CD8-positive, alpha-beta memory T cell (primary cell): ENCODE results near the gene AXIN2. TPM values are rescaled to one million over a fixed set of nuclear protein-coding genes. Genes with fewer than 3 reads are reported as not detected.

ENCODE experiments used
- CTCF ChIA-PET: fragments of 350-600 bp; sonication (Branson Sonifier 250); formaldehyde crosslinking; loops from one replicate; lab custom pipeline; 2021; ENCODE audit warnings: antibody characterized with exemption; lab: Charles Lee
- POLR2A ChIA-PET: fragments of 350-600 bp; sonication (Branson Sonifier 250); formaldehyde crosslinking; loops from one replicate; lab custom pipeline; 2021; ENCODE audit warnings: antibody characterized with exemption; lab: Charles Lee
- DNase-seq, 5 donors: peaks; one replicate each; pipeline versions ENCODE4 v3.0.0 to v3.0.0-alpha.2; 2020 to 2022; ENCODE audit warnings: mixed read lengths in 1 of 5
- H3K27ac ChIP-seq: one replicate; pipeline ENCODE4 v1.7.0; 2013; ENCODE audit warnings: low read depth, mild to moderate bottlenecking, low read length, moderate library complexity
- H3K27me3 ChIP-seq: 2 replicates; pipeline ENCODE4 v1.7.0; 2013; ENCODE audit warnings: low read length, mild to moderate bottlenecking; ENCODE audit not compliant: insufficient read depth, poor library complexity, severe bottlenecking
- H3K36me3 ChIP-seq: 2 replicates; pipeline ENCODE4 v1.7.0; 2013; ENCODE audit warnings: mild to moderate bottlenecking, low read length, moderate library complexity; ENCODE audit not compliant: insufficient read depth
- H3K4me1 ChIP-seq: 2 replicates; pipeline ENCODE4 v1.7.0; 2013; ENCODE audit warnings: mild to moderate bottlenecking, low read length, moderate library complexity; ENCODE audit not compliant: insufficient read depth
- H3K4me3 ChIP-seq: 2 replicates; pipeline ENCODE4 v1.7.0; 2013; ENCODE audit warnings: mild to moderate bottlenecking, low read length
- H3K9me3 ChIP-seq: 2 replicates; pipeline ENCODE4 v1.7.0; 2013; ENCODE audit warnings: mild to moderate bottlenecking, low read length
- H3K27ac Mint-ChIP-seq, 8 donors: one replicate each; pipeline ENCODE4 v1.8.0; 2020 to 2021; ENCODE audit warnings: mixed read lengths in 8 of 8, mild to moderate bottlenecking in 6 of 8, inconsistent platforms in 3 of 8, moderate library complexity in 3 of 8
- H3K27me3 Mint-ChIP-seq, 2 donors: one replicate each; pipeline ENCODE4 v1.8.0; 2020 to 2021; ENCODE audit warnings: mixed read lengths in 2 of 2, mild to moderate bottlenecking in 1 of 2, moderate library complexity in 1 of 2
- H3K36me3 Mint-ChIP-seq, 3 donors: one replicate each; pipeline ENCODE4 v1.8.0; 2020 to 2021; ENCODE audit warnings: mixed read lengths in 3 of 3, inconsistent platforms in 1 of 3, mild to moderate bottlenecking in 1 of 3
- H3K4me1 Mint-ChIP-seq, 3 donors: one replicate each; pipeline ENCODE4 v1.8.0; 2020 to 2021; ENCODE audit warnings: mixed read lengths in 3 of 3, inconsistent platforms in 1 of 3, mild to moderate bottlenecking in 1 of 3
- H3K4me3 Mint-ChIP-seq, 7 donors: one replicate each; pipeline ENCODE4 v1.8.0; 2020 to 2021; ENCODE audit warnings: mixed read lengths in 7 of 7, mild to moderate bottlenecking in 6 of 7, moderate library complexity in 4 of 7, inconsistent platforms in 2 of 7
- H3K9me3 Mint-ChIP-seq, 5 donors: one replicate each; pipeline ENCODE4 v1.8.0; 2020 to 2022; ENCODE audit warnings: mixed read lengths in 5 of 5, mild to moderate bottlenecking in 3 of 5, moderate library complexity in 2 of 5, inconsistent platforms in 1 of 5
- polyA plus RNA-seq: library from polyadenylated mRNA; unstranded; fragments of 300-500 nt; fragmentation: Illumina TruSeq; gene quantifications from one replicate; pipeline ENCODE4 v1.2.3, GENCODE V29; 2021
- total RNA-seq, 2 experiments: library from RNA; stranded (reverse); gene quantifications; one replicate each; pipeline ENCODE4 v1.2.3, GENCODE V29; 2021

Gene AXIN2
- total and polyA plus RNA-seq, 3 experiments from 2014 or later: 3.6 to 3.8 (median 3.8) TPM

- no peak overlapping the region for H3K27ac ChIP-seq
- peaks cover 0 to 3% (median 0%) of the 10 kb centered on the region in 3 donors for H3K36me3 Mint-ChIP-seq
- H3K27me3 Mint-ChIP-seq: peaks cover 0 to 6% of the 10 kb centered on the region in 2 donors
- H3K4me3 ChIP-seq: peak overlapping the region; percentile 78
- peaks cover 22 to 24% (median 24%) of the 10 kb centered on the region in 3 donors for H3K4me1 Mint-ChIP-seq
- peaks cover 14% of the 10 kb centered on the region for H3K4me1 ChIP-seq
- ChIA-PET POLR2A (no interaction called here), CTCF (interaction anchor here (1.2 to 1.4 kb wide), 2 partner anchors 15 to 266 kb away, joined by 3 to 4 read pairs; no protein-coding TSS in a partner anchor)
- no peaks in the 10 kb centered on the region for H3K9me3 Mint-ChIP-seq
- DNase-seq: peak; percentile 13 to 58 (median 20)
- no peaks in the 10 kb centered on the region for H3K9me3 ChIP-seq
- no peaks in the 10 kb centered on the region for H3K36me3 ChIP-seq
- H3K4me3 Mint-ChIP-seq: peak overlapping the region in 4 of 7 donors; percentile 32 to 92 (median 74)
- no peaks in the 10 kb centered on the region for H3K27me3 ChIP-seq
- peak overlapping the region in 2 of 8 donors; percentile 15 to 50 for H3K27ac Mint-ChIP-seq
These were observed 1.4 kb downstream of the AXIN2 start for GRCh38 chr17:65559804-65560627.

DNA sequence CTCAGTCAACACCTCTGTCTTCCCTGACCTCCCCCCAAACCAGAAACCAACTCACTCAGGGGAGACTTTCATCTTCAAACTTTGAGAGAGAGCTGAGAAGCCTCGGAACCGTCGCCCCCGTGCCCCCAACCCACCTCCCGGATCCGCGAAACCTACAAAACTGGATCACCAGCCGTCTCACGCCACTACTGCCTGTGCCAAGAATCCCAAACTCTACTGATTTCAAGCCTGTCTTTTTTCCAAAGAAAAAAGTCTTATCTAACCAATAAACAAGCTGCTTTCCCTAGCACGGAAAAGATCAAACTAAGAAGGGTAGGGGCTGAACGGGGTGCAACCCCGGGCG is 2.0 kb downstream of the AXIN2 start:
- H3K4me1 Mint-ChIP-seq: peaks cover 22 to 26% (median 24%) of the 10 kb centered on the region in 3 donors
- ChIA-PET POLR2A (no interaction called here), CTCF (interaction anchor here (1.2 to 1.4 kb wide), 2 partner anchors 15 to 265 kb away, joined by 3 to 4 read pairs; no protein-coding TSS in a partner anchor)
- H3K9me3 ChIP-seq: no peaks in the 10 kb centered on the region
- peak overlapping the region in 2 of 7 donors; percentile 92 for H3K4me3 Mint-ChIP-seq
- H3K9me3 Mint-ChIP-seq: no peaks in the 10 kb centered on the region
- DNase-seq: no peak
- no peak overlapping the region for H3K27ac ChIP-seq
- peak overlapping the region; percentile 15 to 91 (median 82) for H3K27ac Mint-ChIP-seq
- H3K27me3 ChIP-seq: no peaks in the 10 kb centered on the region
- H3K4me1 ChIP-seq: peaks cover 14% of the 10 kb centered on the region
- H3K36me3 ChIP-seq: no peaks in the 10 kb centered on the region
- H3K36me3 Mint-ChIP-seq: peaks cover 0 to 3% (median 0%) of the 10 kb centered on the region in 3 donors
- H3K4me3 ChIP-seq: peak overlapping the region; percentile 78
- peaks cover 0 to 6% of the 10 kb centered on the region in 2 donors for H3K27me3 Mint-ChIP-seq

- peak overlapping the region; percentile 78 for H3K4me3 ChIP-seq
- no peak for DNase-seq
- Mint-ChIP-seq H3K4me1 (peaks cover 16 to 27% (median 24%) of the 10 kb centered on the region in 3 donors), H3K36me3 (peaks cover 0 to 3% (median 0%) of the 10 kb centered on the region in 3 donors), H3K9me3 (no peaks in the 10 kb centered on the region), H3K4me3 (peak overlapping the region in 2 of 7 donors; percentile 92), H3K27ac (peak overlapping the region in 7 of 8 donors; percentile 15 to 91 (median 77)), H3K27me3 (peaks cover 0 to 6% of the 10 kb centered on the region in 2 donors)
- peaks cover 12% of the 10 kb centered on the region for H3K4me1 ChIP-seq
- H3K27ac ChIP-seq: no peak overlapping the region
- no peaks in the 10 kb centered on the region for H3K36me3 ChIP-seq
- H3K27me3 ChIP-seq: no peaks in the 10 kb centered on the region
- ChIA-PET CTCF (interaction anchor here (1.0 to 1.4 kb wide), 4 partner anchors 14 to 327 kb away, joined by 3 to 4 read pairs (median 3); no protein-coding TSS in a partner anchor), POLR2A (interaction anchor here (0.6 kb wide), 1 partner anchor 102 kb away, joined by 3 read pairs; no protein-coding TSS in a partner anchor)
- H3K9me3 ChIP-seq: no peaks in the 10 kb centered on the region
These were observed 2.6 kb downstream of the AXIN2 start for GRCh38 chr17:65558683-65559460.

GRCh38 chr17:65558311-65558682 is 3.2 kb downstream of the AXIN2 start:
- Mint-ChIP-seq H3K27me3 (peaks cover 0 to 6% of the 10 kb centered on the region in 2 donors), H3K27ac (peak overlapping the region in 4 of 8 donors; percentile 17 to 64 (median 31)), H3K9me3 (no peaks in the 10 kb centered on the region), H3K4me3 (peak overlapping the region in 2 of 7 donors; percentile 92), H3K4me1 (peaks cover 11 to 26% (median 24%) of the 10 kb centered on the region in 3 donors), H3K36me3 (peaks cover 0 to 5% (median 1%) of the 10 kb centered on the region in 3 donors)
- DNase-seq: no peak
- POLR2A ChIA-PET: interaction anchor here (0.6 to 1.2 kb wide), 2 partner anchors 20 to 102 kb away, joined by 3 read pairs; no protein-coding TSS in a partner anchor
- Histone ChIP-seq H3K27me3 (no peaks in the 10 kb centered on the region), H3K36me3 (no peaks in the 10 kb centered on the region), H3K9me3 (no peaks in the 10 kb centered on the region), H3K4me1 (peaks cover 11% of the 10 kb centered on the region), H3K4me3 (peak overlapping the region; percentile 78), H3K27ac (no peak overlapping the region)
- CTCF ChIA-PET: interaction anchor here (1.0 to 1.4 kb wide), 3 partner anchors 14 to 327 kb away, joined by 3 to 4 read pairs (median 3); no protein-coding TSS in a partner anchor

DNA sequence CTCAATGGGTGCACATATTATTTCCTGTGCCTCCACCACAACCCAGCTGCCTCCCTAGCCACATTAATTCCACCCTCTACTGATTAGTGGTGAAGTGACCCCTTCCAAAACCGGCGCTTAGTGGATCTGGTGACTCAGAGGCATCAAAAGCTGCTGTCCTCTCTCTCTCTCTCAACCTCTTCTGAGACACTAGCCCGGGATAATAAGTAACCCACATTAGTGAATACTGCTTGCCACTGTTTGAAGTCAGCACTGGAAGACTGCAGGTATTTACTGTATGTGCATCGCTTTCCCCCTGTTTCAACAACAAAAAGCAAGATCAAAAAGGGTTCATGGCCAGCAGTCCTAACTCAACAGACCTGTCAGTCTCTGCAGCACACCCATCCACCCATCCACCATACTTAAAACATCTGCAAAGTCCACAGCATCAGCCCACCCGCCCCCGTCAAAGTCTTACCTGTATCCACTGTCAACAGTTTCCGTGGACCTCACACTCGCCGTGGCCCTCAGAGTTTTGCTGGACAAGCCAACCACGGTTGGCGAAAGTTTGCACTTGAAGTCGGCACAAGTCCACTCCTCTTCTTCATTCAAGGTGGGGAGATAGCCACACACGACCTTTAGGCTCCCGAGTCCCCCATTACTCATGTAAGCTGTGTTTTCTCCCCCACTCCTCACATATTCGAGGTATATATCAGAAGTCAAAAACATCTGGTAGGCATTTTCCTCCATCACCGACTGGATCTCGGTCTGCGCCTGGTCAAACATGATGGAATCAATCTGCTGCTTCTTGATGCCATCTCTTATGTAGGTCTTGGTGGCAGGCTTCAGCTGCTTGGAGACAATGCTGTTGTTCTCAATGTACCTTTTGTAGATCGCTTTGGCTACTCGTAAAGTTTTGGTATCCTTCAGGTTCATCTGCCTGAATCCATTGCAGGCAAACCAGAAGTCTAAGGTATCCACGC is 3.8 kb downstream of the AXIN2 start:
- POLR2A ChIA-PET: interaction anchor here (1.2 kb wide), 1 partner anchor 21 kb away, joined by 3 read pairs; no protein-coding TSS in a partner anchor
- H3K4me1 ChIP-seq: peaks cover 16% of the 10 kb centered on the region
- H3K4me3 ChIP-seq: peak overlapping the region; percentile 78
- no peaks in the 10 kb centered on the region for H3K9me3 ChIP-seq
- H3K27ac ChIP-seq: no peak overlapping the region
- no peaks in the 10 kb centered on the region for H3K27me3 ChIP-seq
- CTCF ChIA-PET: interaction anchor here (0.8 to 2.5 kb wide), 5 partner anchors 11 to 326 kb away, joined by 3 to 9 read pairs (median 3); no protein-coding TSS in a partner anchor
- H3K9me3 Mint-ChIP-seq: no peaks in the 10 kb centered on the region
- H3K36me3 ChIP-seq: no peaks in the 10 kb centered on the region
- DNase-seq: peak in 2 of 5 donors; percentile 42 to 56
- H3K4me1 Mint-ChIP-seq: peaks cover 7 to 30% (median 30%) of the 10 kb centered on the region in 3 donors
- H3K27ac Mint-ChIP-seq: no peak overlapping the region
- no peak overlapping the region for H3K4me3 Mint-ChIP-seq
- peaks cover 0 to 9% (median 5%) of the 10 kb centered on the region in 3 donors for H3K36me3 Mint-ChIP-seq
- H3K27me3 Mint-ChIP-seq: peaks cover 0 to 6% of the 10 kb centered on the region in 2 donors

DNA sequence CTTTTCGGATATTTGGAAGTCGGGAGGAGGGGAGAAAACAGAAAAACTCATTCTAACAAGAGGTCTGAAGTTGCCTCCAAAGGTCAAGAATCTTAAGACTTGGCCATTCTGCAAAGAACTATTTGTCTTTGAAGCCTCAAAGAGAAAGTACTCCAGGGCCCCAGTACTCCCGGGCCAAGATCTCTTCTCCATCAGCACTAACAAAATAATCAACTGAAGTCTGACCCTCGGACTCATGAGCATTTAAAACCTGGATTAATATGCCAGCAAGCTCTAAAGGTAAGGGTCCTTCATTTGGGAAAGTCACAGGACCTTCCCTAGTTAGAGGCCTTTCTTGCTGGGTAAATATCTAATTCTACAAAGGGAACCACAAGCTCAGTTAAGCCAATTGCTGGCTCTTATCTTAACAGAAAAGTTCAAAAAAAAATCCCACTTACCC is 4.5 kb downstream of the AXIN2 start:
- H3K27ac ChIP-seq: no peak overlapping the region
- CTCF ChIA-PET: interaction anchor here (0.5 to 2.5 kb wide), 7 partner anchors 8 to 262 kb away, joined by 3 to 9 read pairs (median 3); no protein-coding TSS in a partner anchor

More for the DNA sequence above, 4.5 kb downstream of the AXIN2 start:
- Mint-ChIP-seq H3K4me3 (no peak overlapping the region), H3K4me1 (peaks cover 8 to 28% (median 28%) of the 10 kb centered on the region in 3 donors), H3K27me3 (peaks cover 0 to 6% of the 10 kb centered on the region in 2 donors), H3K27ac (no peak overlapping the region), H3K9me3 (no peaks in the 10 kb centered on the region), H3K36me3 (peaks cover 0 to 11% (median 6%) of the 10 kb centered on the region in 3 donors)
- Histone ChIP-seq H3K9me3 (no peaks in the 10 kb centered on the region), H3K27me3 (no peaks in the 10 kb centered on the region), H3K4me1 (peaks cover 17% of the 10 kb centered on the region), H3K36me3 (no peaks in the 10 kb centered on the region), H3K4me3 (peak overlapping the region; percentile 78)
- DNase-seq: no peak
- POLR2A ChIA-PET: interaction anchor here (1.2 kb wide), 1 partner anchor 22 kb away, joined by 3 read pairs; no protein-coding TSS in a partner anchor
